ENCODE measurements around the gene PTPRK. TPM values are rescaled to one million over a fixed set of nuclear protein-coding genes. Genes with fewer than 3 reads are reported as not detected.

PTPRK gene
- total RNA-seq, 1 experiment from 2014 or later: 34.2 TPM

DNA sequence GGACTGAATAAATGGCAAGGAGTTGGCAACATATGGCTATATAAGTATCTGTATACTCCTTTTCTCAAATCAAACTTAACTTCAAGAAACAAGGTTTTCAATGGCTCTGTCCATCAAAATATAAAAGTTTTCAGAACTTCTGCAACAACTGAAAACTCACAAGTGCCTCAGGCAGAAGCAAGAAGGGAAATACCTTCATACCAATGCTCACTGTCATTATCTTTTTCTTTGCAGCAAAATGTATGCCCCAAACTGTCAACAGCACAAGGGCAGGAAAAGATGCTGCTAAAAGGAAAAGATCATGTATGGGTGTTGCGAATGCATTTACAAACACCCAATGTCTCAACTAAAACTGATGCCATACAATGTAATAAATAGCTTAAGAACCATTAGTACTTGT is 45.9 kb downstream of the PTPRK start:
- Histone ChIP-seq H3K9ac (ENCODE audit: low read length) (no peak overlapping the region), H3K27ac (ENCODE audit: low read depth, low read length) (no peak overlapping the region), H3K79me2 (ENCODE audit: insufficient read depth, low read length) (no peaks in the 10 kb centered on the region; the same call in 1 of the 2 replicates), H2AFZ (ENCODE audit: low read depth, low read length, poor library complexity, severe bottlenecking) (no peak overlapping the region), H3K36me3 (ENCODE audit: control insufficient read depth in 1 of 2, insufficient read depth in 2 of 2, low read length in 2 of 2) (no peaks in the 10 kb centered on the region), H3K27me3 (ENCODE audit: insufficient read depth, low read length) (no peaks in the 10 kb centered on the region), H3K4me2 (ENCODE audit: low read length) (no peak overlapping the region), H3K4me3 (replicated peaks in 1 of 2; ENCODE audit: low read depth in 1 of 2, low read length in 2 of 2) (no peak overlapping the region), H3K9me3 (ENCODE audit: control insufficient read depth in 1 of 2, insufficient read depth in 1 of 2, low read depth in 1 of 2, low read length in 2 of 2) (no peaks in the 10 kb centered on the region), H4K20me1 (ENCODE audit: insufficient read depth) (no peaks in the 10 kb centered on the region), H3K9me2 (ENCODE audit: insufficient read depth) (no peaks in the 10 kb centered on the region), H3K4me1 (ENCODE audit: control insufficient read depth in 1 of 2, insufficient read depth in 2 of 2, low read length in 2 of 2) (no peaks in the 10 kb centered on the region)
- no TSS peak for BruUV-seq (replicated peaks)
- DNase-seq (ENCODE audit: low read depth, low spot score) (no peak), ATAC-seq (no peak)
- intact Hi-C loops (cut with micrococcal nuclease): no loop called here
- ChIA-PET RAD21 (ENCODE audit: low non-redundant PET in 1 of 2, low total read pairs in 2 of 2, uncharacterized antibody in 2 of 2, unreplicated experiment in 2 of 2) (no interaction called here), CTCF (no interaction called here), POLR2A (no interaction called here)
- no peak for TF ChIP-seq ELF1 (IDR thresholded peaks at IDR 0.05; ENCODE audit: borderline replicate concordance, low read depth)
- TF ChIP-seq FOSL1 (IDR thresholded peaks at IDR 0.05; ENCODE audit: low read depth): no peak
- TF ChIP-seq ZNF274 (IDR thresholded peaks at IDR 0.05; ENCODE audit: low read depth, low read length): no peak
- no peak for TF ChIP-seq EGR1 (IDR thresholded peaks at IDR 0.05; ENCODE audit: low read depth)
- TF ChIP-seq YY1 (IDR thresholded peaks at IDR 0.05; ENCODE audit: extremely low read depth, insufficient replicate concordance, low read depth, low read length): no peak
- TF ChIP-seq CBX3 (IDR thresholded peaks at IDR 0.05; ENCODE audit: low read depth): no peak
- TF ChIP-seq SIN3A (IDR thresholded peaks at IDR 0.05; ENCODE audit: low read depth): no peak

DNA sequence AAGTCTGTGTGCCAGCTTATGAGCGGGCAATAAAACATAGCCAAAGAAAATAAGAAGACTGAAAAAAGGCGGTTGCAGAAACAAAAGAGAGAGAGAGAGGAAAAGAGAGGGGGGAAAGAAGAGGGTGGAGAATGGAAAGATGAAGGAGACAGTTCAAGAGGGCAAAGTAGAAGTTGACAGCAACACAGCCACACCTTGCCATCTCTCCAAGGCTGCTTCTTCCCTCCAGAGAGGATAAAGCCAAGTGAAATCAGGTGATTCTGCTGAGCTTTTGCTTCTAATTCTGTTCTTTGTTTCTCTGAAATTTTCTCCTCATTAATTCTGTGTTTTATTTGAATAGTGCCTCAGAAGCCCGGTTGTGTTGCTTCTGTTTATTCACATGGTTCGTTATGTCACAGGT is 48.5 kb downstream of the PTPRK start:
- Histone ChIP-seq H2AFZ (ENCODE audit: low read depth, low read length, poor library complexity, severe bottlenecking) (no peak overlapping the region), H3K9me2 (ENCODE audit: insufficient read depth) (no peaks in the 10 kb centered on the region), H3K4me1 (ENCODE audit: control insufficient read depth in 1 of 2, insufficient read depth in 2 of 2, low read length in 2 of 2) (no peaks in the 10 kb centered on the region), H3K9me3 (ENCODE audit: control insufficient read depth in 1 of 2, insufficient read depth in 1 of 2, low read depth in 1 of 2, low read length in 2 of 2) (no peaks in the 10 kb centered on the region), H3K4me3 (replicated peaks in 1 of 2; ENCODE audit: low read depth in 1 of 2, low read length in 2 of 2) (no peak overlapping the region), H3K4me2 (ENCODE audit: low read length) (no peak overlapping the region), H3K9ac (ENCODE audit: low read length) (no peak overlapping the region), H3K36me3 (ENCODE audit: control insufficient read depth in 1 of 2, insufficient read depth in 2 of 2, low read length in 2 of 2) (no peaks in the 10 kb centered on the region), H3K27me3 (ENCODE audit: insufficient read depth, low read length) (no peaks in the 10 kb centered on the region), H4K20me1 (ENCODE audit: insufficient read depth) (no peaks in the 10 kb centered on the region), H3K79me2 (ENCODE audit: insufficient read depth, low read length) (no peaks in the 10 kb centered on the region; the same call in 1 of the 2 replicates), H3K27ac (ENCODE audit: low read depth, low read length) (no peak overlapping the region)
- BruUV-seq (replicated peaks): no TSS peak
- no peak for DNase-seq (ENCODE audit: low read depth, low spot score)
- ChIA-PET CTCF (no interaction called here), RAD21 (ENCODE audit: low non-redundant PET in 1 of 2, low total read pairs in 2 of 2, uncharacterized antibody in 2 of 2, unreplicated experiment in 2 of 2) (no interaction called here), POLR2A (no interaction called here)
- ATAC-seq: no peak
- no peak for TF ChIP-seq CBX3 (IDR thresholded peaks at IDR 0.05; ENCODE audit: low read depth)
- no peak for TF ChIP-seq SRF (IDR thresholded peaks at IDR 0.05; ENCODE audit: low read depth)
- TF ChIP-seq, protein P1, sequence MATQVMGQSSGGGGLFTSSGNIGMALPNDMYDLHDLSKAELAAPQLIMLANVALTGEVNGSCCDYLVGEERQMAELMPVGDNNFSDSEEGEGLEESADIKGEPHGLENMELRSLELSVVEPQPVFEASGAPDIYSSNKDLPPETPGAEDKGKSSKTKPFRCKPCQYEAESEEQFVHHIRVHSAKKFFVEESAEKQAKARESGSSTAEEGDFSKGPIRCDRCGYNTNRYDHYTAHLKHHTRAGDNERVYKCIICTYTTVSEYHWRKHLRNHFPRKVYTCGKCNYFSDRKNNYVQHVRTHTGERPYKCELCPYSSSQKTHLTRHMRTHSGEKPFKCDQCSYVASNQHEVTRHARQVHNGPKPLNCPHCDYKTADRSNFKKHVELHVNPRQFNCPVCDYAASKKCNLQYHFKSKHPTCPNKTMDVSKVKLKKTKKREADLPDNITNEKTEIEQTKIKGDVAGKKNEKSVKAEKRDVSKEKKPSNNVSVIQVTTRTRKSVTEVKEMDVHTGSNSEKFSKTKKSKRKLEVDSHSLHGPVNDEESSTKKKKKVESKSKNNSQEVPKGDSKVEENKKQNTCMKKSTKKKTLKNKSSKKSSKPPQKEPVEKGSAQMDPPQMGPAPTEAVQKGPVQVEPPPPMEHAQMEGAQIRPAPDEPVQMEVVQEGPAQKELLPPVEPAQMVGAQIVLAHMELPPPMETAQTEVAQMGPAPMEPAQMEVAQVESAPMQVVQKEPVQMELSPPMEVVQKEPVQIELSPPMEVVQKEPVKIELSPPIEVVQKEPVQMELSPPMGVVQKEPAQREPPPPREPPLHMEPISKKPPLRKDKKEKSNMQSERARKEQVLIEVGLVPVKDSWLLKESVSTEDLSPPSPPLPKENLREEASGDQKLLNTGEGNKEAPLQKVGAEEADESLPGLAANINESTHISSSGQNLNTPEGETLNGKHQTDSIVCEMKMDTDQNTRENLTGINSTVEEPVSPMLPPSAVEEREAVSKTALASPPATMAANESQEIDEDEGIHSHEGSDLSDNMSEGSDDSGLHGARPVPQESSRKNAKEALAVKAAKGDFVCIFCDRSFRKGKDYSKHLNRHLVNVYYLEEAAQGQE (IDR thresholded peaks at IDR 0.05; ENCODE audit: low read depth): no peak
- TF ChIP-seq EZH2 (IDR thresholded peaks at IDR 0.05): no peak
- TF ChIP-seq YY1 (IDR thresholded peaks at IDR 0.05; ENCODE audit: extremely low read depth, insufficient replicate concordance, low read depth, low read length): no peak
- no peak for TF ChIP-seq CEBPB (IDR thresholded peaks at IDR 0.05; ENCODE audit: low read depth)
- no peak for TF ChIP-seq POLR2A (IDR thresholded peaks at IDR 0.05; ENCODE audit: borderline replicate concordance, extremely low read depth, insufficient read depth, insufficient read length)
- TF ChIP-seq POLR2AphosphoS5 (IDR thresholded peaks at IDR 0.05; ENCODE audit: low read depth, low read length): no peak
- no peak for TF ChIP-seq EZH2phosphoT487 (IDR thresholded peaks at IDR 0.05; ENCODE audit: borderline replicate concordance)
- intact Hi-C loops (cut with micrococcal nuclease): no loop called here
